Measurements from ENCODE around the gene WDR86. TPM values are rescaled to one million over a fixed set of nuclear protein-coding genes. Genes with fewer than 3 reads are reported as not detected.

WDR86 gene
- total RNA-seq, 1 experiment from 2014 or later: not detected

DNA sequence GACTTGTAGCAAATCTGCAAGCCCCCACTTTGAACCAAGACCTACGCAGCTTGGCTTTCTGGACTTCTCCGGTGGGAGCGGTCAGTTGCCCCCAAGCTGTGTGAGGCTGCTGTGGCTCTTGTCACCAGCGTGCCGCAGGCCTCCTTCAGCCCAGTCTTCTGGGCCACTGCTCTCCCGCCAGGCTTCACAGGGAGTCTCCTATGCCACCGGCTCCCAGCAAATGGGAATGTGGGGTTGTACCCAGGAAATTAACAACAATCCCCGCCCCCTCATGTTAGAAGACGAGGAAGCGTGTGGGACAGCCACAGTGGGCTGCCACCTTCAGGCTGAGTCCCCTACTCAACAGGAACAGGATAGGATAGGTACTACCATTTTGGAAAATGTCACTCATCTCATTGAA is 4.2 kb downstream of the WDR86 start:
- CTCF ChIA-PET: no interaction called here
- DNase-seq (ENCODE audit: low read depth, low spot score) (no peak), ATAC-seq (no peak)
- H3K9me2 ChIP-seq (ENCODE audit: insufficient read depth): no peaks in the 10 kb centered on the region
- no peak overlapping the region for H2AFZ ChIP-seq (ENCODE audit: low read depth, low read length, poor library complexity, severe bottlenecking)
- H3K9me3 ChIP-seq (ENCODE audit: control insufficient read depth in 1 of 2, insufficient read depth in 1 of 2, low read depth in 1 of 2, low read length in 2 of 2): no peaks in the 10 kb centered on the region
- H3K79me2 ChIP-seq (ENCODE audit: insufficient read depth, low read length): no peaks in the 10 kb centered on the region
- no peak overlapping the region for H3K4me2 ChIP-seq (ENCODE audit: low read length)
- no TSS peak for BruUV-seq (replicated peaks)
- intact Hi-C loops (cut with micrococcal nuclease): no loop called here
- RAD21 ChIA-PET (ENCODE audit: low non-redundant PET in 1 of 2, low total read pairs in 2 of 2, uncharacterized antibody in 2 of 2, unreplicated experiment in 2 of 2): no interaction called here
- no peak overlapping the region for H3K27ac ChIP-seq (ENCODE audit: low read depth, low read length)
- H4K20me1 ChIP-seq (ENCODE audit: insufficient read depth): no peaks in the 10 kb centered on the region
- POLR2A ChIA-PET: no interaction called here
- no peak overlapping the region for H3K4me3 ChIP-seq (replicated peaks in 1 of 2; ENCODE audit: low read depth in 1 of 2, low read length in 2 of 2)
- no peak overlapping the region for H3K9ac ChIP-seq (ENCODE audit: low read length)
- TF ChIP-seq CBX3 (IDR thresholded peaks at IDR 0.05; ENCODE audit: low read depth): no peak
- no peak for TF ChIP-seq EGR1 (IDR thresholded peaks at IDR 0.05; ENCODE audit: low read depth)
- no peak for TF ChIP-seq TCF7L2 (IDR thresholded peaks at IDR 0.05; ENCODE audit: borderline replicate concordance, extremely low read depth, insufficient read depth, insufficient read length)
- TF ChIP-seq, protein P1, sequence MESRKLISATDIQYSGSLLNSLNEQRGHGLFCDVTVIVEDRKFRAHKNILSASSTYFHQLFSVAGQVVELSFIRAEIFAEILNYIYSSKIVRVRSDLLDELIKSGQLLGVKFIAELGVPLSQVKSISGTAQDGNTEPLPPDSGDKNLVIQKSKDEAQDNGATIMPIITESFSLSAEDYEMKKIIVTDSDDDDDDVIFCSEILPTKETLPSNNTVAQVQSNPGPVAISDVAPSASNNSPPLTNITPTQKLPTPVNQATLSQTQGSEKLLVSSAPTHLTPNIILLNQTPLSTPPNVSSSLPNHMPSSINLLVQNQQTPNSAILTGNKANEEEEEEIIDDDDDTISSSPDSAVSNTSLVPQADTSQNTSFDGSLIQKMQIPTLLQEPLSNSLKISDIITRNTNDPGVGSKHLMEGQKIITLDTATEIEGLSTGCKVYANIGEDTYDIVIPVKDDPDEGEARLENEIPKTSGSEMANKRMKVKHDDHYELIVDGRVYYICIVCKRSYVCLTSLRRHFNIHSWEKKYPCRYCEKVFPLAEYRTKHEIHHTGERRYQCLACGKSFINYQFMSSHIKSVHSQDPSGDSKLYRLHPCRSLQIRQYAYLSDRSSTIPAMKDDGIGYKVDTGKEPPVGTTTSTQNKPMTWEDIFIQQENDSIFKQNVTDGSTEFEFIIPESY (IDR thresholded peaks at IDR 0.05; ENCODE audit: extremely low read depth, insufficient replicate concordance, low read length): no peak
- TF ChIP-seq SRF (IDR thresholded peaks at IDR 0.05; ENCODE audit: low read depth): no peak
- TF ChIP-seq EZH2 (IDR thresholded peaks at IDR 0.05): no peak
- TF ChIP-seq EZH2phosphoT487 (IDR thresholded peaks at IDR 0.05; ENCODE audit: borderline replicate concordance): no peak
- TF ChIP-seq, protein P2, sequence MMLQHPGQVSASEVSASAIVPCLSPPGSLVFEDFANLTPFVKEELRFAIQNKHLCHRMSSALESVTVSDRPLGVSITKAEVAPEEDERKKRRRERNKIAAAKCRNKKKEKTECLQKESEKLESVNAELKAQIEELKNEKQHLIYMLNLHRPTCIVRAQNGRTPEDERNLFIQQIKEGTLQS (IDR thresholded peaks at IDR 0.05): no peak
- no peak for TF ChIP-seq REST (IDR thresholded peaks at IDR 0.05; ENCODE audit: low read depth)
- TF ChIP-seq POLR2AphosphoS5 (IDR thresholded peaks at IDR 0.05; ENCODE audit: low read depth, low read length): no peak
- peaks cover 29 to 38% of the 10 kb centered on the region in 2 experiments for H3K4me1 ChIP-seq (ENCODE audit: control insufficient read depth in 1 of 2, insufficient read depth in 2 of 2, low read length in 2 of 2)
- no peaks in the 10 kb centered on the region for H3K36me3 ChIP-seq (ENCODE audit: control insufficient read depth in 1 of 2, insufficient read depth in 2 of 2, low read length in 2 of 2)
- no peaks in the 10 kb centered on the region for H3K27me3 ChIP-seq (ENCODE audit: insufficient read depth, low read length)

Measured in HCT116 (cell line).